ENCODE results near the gene SKIL. TPM values are rescaled to one million over a fixed set of nuclear protein-coding genes. Genes with fewer than 3 reads are reported as not detected.
"Not testable (repeated sequence)": the region's sequence is repeated elsewhere in the genome, so short reads cannot be mapped to it uniquely, and the experiment has no call there.

SKIL gene
- total RNA-seq, 1 experiment from 2014 or later, result 94.2 TPM

- H3K36me3 ChIP-seq (ENCODE audit: control insufficient read depth, insufficient read depth, low read length), result no peaks in the 10 kb centered on the region
- no peaks in the 10 kb centered on the region for H3K27me3 ChIP-seq (ENCODE audit: control insufficient read depth, insufficient read depth, low read length)
- ChIA-PET POLR2A (no interaction called here), CTCF (no interaction called here)
- H3K4me3 ChIP-seq (ENCODE audit: low read depth in 2 of 2, low read length in 2 of 2), result no peak overlapping the region
- peaks cover 7% of the 10 kb centered on the region; the same call in 1 of the 2 replicates for H3K9me3 ChIP-seq (ENCODE audit: control insufficient read depth, insufficient read depth, low read depth, low read length)
- no TSS peak for BruUV-seq (replicated peaks)
- in situ Hi-C loops (cut with HindIII; ENCODE audit: low pct_unique_long_range_greater_than_20kb, low sequenced_read_pairs), result no loop called here
- TF ChIP-seq TCF7L2 (IDR thresholded peaks at IDR 0.05; ENCODE audit: low read depth, low read length), result no peak
- no peak for TF ChIP-seq POLR2AphosphoS5 (IDR thresholded peaks at IDR 0.05; ENCODE audit: low read depth, low read length)
- no peak for TF ChIP-seq SIN3A (IDR thresholded peaks at IDR 0.05; ENCODE audit: borderline replicate concordance, insufficient read depth, low read depth, low read length)
- TF ChIP-seq REST (IDR thresholded peaks at IDR 0.05; ENCODE audit: insufficient read depth in 1 of 2, low read depth in 2 of 2, low read length in 1 of 2), result no peak
- no peak for TF ChIP-seq CTCF (IDR thresholded peaks at IDR 0.05)
- no peak overlapping the region for H3K27ac ChIP-seq (ENCODE audit: low read length)
- intact Hi-C loops (cut with micrococcal nuclease; ENCODE audit: unreplicated experiment), result no loop called here
- H3K4me1 ChIP-seq (ENCODE audit: control insufficient read depth, insufficient read depth, low read length), result peaks cover 4% of the 10 kb centered on the region; the same call in 1 of the 2 replicates
- ATAC-seq, result no peak
- DNase-seq (ENCODE audit: low read depth, low spot score), result no peak
These were observed 30.3 kb upstream of the SKIL start for GRCh38 chr3:170327040-170327808.

GRCh38 chr3:170327868-170328548 is 29.5 kb upstream of the SKIL start:
- in situ Hi-C loops (cut with HindIII; ENCODE audit: low pct_unique_long_range_greater_than_20kb, low sequenced_read_pairs); POLR2A ChIA-PET; H3K27ac ChIP-seq (ENCODE audit: low read length); intact Hi-C loops (cut with micrococcal nuclease; ENCODE audit: unreplicated experiment); H3K4me3 ChIP-seq (ENCODE audit: low read depth in 2 of 2, low read length in 2 of 2); H3K9me3 ChIP-seq (ENCODE audit: control insufficient read depth, insufficient read depth, low read depth, low read length); BruUV-seq (replicated peaks); H3K27me3 ChIP-seq (ENCODE audit: control insufficient read depth, insufficient read depth, low read length); ATAC-seq; H3K4me1 ChIP-seq (ENCODE audit: control insufficient read depth, insufficient read depth, low read length); H3K36me3 ChIP-seq (ENCODE audit: control insufficient read depth, insufficient read depth, low read length); DNase-seq (ENCODE audit: low read depth, low spot score): not testable (repeated sequence)
- CTCF ChIA-PET, result interaction anchor here (1.1 kb wide), 1 partner anchor 85 kb away, joined by 3 read pairs; no protein-coding TSS in a partner anchor

- peak; percentile 83 for ATAC-seq
- no peak for TF ChIP-seq SIN3A (IDR thresholded peaks at IDR 0.05; ENCODE audit: borderline replicate concordance, insufficient read depth, low read depth, low read length)
- TF ChIP-seq POLR2AphosphoS5 (IDR thresholded peaks at IDR 0.05; ENCODE audit: low read depth, low read length), result no peak
- no peak for TF ChIP-seq REST (IDR thresholded peaks at IDR 0.05; ENCODE audit: insufficient read depth in 1 of 2, low read depth in 2 of 2, low read length in 1 of 2)
- no peak for TF ChIP-seq CTCF (IDR thresholded peaks at IDR 0.05)
- TF ChIP-seq TCF7L2 (IDR thresholded peaks at IDR 0.05; ENCODE audit: low read depth, low read length), result no peak
- CTCF ChIA-PET, result no interaction called here
- peak; percentile 30 for DNase-seq (ENCODE audit: low read depth, low spot score)
- Histone ChIP-seq H3K4me1 (ENCODE audit: control insufficient read depth, insufficient read depth, low read length) (peaks cover 5% of the 10 kb centered on the region; the same call in 1 of the 2 replicates), H3K27ac (ENCODE audit: low read length) (peak overlapping the region; percentile 26; the same call in 1 of the 2 replicates), H3K36me3 (ENCODE audit: control insufficient read depth, insufficient read depth, low read length) (no peaks in the 10 kb centered on the region), H3K4me3 (ENCODE audit: low read depth in 2 of 2, low read length in 2 of 2) (no peak overlapping the region), H3K9me3 (ENCODE audit: control insufficient read depth, insufficient read depth, low read depth, low read length) (peaks cover 7% of the 10 kb centered on the region; the same call in 1 of the 2 replicates), H3K27me3 (ENCODE audit: control insufficient read depth, insufficient read depth, low read length) (no peaks in the 10 kb centered on the region)
- POLR2A ChIA-PET, result no interaction called here
- no TSS peak for BruUV-seq (replicated peaks)
- intact Hi-C loops (cut with micrococcal nuclease; ENCODE audit: unreplicated experiment) (no loop called here), in situ Hi-C loops (cut with HindIII; ENCODE audit: low pct_unique_long_range_greater_than_20kb, low sequenced_read_pairs) (no loop called here)
These were observed 27.1 kb upstream of the SKIL start for GRCh38 chr3:170330366-170330765.
